ENCODE results near the gene TMEM163.

DNA sequence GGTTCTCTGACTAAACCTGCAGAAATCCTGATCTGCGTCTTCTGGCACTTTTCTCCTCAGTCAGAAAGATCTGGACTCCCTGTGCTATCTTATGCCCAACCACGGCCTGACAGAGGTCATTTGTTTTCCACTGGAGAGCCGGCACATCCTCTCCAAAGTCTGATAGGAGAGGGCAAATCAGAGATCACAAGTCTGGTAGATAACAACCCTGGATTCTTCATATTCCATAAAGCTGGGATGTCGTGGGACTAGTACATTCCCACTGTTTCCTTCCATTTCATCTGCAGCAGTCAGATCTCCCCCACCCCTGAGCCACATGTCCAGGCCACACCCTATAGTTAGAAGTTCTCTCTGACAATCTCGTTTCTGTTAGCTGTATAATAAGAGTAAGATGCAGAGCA lies 308.0 kb downstream of the TMEM163 start:
- TF ChIP-seq EP300 (IDR thresholded peaks at IDR 0.05), result no peak
- TF ChIP-seq, protein P1, sequence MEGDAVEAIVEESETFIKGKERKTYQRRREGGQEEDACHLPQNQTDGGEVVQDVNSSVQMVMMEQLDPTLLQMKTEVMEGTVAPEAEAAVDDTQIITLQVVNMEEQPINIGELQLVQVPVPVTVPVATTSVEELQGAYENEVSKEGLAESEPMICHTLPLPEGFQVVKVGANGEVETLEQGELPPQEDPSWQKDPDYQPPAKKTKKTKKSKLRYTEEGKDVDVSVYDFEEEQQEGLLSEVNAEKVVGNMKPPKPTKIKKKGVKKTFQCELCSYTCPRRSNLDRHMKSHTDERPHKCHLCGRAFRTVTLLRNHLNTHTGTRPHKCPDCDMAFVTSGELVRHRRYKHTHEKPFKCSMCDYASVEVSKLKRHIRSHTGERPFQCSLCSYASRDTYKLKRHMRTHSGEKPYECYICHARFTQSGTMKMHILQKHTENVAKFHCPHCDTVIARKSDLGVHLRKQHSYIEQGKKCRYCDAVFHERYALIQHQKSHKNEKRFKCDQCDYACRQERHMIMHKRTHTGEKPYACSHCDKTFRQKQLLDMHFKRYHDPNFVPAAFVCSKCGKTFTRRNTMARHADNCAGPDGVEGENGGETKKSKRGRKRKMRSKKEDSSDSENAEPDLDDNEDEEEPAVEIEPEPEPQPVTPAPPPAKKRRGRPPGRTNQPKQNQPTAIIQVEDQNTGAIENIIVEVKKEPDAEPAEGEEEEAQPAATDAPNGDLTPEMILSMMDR (IDR thresholded peaks at IDR 0.05), result no peak
